Pulmonary artery endothelial cell (primary cell): ENCODE data around the gene KLHL1. TPM values are rescaled to one million over a fixed set of nuclear protein-coding genes. Genes with fewer than 3 reads are reported as not detected.
"Not testable (repeated sequence)": the region's sequence is repeated elsewhere in the genome, so short reads cannot be mapped to it uniquely, and the experiment has no call there.

Experiments used
- DNase-seq: peaks from one replicate; pipeline ENCODE4 v3.0.0-alpha.2; 2011; ENCODE audit warnings: low read depth, low spot score
- total RNA-seq: library from RNA; depleted of rRNA; stranded (reverse); fragments of >200 nt; gene quantifications from 2 replicates; pipeline ENCODE4 v1.2.3, GENCODE V29; 2014

Gene KLHL1, protein sequence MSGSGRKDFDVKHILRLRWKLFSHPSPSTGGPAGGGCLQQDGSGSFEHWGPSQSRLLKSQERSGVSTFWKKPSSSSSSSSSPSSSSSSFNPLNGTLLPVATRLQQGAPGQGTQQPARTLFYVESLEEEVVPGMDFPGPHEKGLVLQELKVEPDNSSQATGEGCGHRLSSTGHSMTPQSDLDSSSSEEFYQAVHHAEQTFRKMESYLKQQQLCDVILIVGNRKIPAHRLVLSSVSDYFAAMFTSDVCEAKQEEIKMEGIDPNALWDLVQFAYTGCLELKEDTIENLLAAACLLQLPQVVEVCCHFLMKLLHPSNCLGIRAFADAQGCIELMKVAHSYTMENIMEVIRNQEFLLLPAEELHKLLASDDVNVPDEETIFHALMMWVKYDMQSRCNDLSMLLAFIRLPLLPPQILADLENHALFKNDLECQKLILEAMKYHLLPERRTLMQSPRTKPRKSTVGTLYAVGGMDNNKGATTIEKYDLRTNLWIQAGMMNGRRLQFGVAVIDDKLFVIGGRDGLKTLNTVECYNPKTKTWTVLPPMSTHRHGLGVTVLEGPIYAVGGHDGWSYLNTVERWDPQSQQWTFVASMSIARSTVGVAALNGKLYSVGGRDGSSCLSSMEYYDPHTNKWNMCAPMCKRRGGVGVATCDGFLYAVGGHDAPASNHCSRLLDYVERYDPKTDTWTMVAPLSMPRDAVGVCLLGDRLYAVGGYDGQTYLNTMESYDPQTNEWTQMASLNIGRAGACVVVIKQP
- total RNA-seq = not detected in 2 replicates

DNA sequence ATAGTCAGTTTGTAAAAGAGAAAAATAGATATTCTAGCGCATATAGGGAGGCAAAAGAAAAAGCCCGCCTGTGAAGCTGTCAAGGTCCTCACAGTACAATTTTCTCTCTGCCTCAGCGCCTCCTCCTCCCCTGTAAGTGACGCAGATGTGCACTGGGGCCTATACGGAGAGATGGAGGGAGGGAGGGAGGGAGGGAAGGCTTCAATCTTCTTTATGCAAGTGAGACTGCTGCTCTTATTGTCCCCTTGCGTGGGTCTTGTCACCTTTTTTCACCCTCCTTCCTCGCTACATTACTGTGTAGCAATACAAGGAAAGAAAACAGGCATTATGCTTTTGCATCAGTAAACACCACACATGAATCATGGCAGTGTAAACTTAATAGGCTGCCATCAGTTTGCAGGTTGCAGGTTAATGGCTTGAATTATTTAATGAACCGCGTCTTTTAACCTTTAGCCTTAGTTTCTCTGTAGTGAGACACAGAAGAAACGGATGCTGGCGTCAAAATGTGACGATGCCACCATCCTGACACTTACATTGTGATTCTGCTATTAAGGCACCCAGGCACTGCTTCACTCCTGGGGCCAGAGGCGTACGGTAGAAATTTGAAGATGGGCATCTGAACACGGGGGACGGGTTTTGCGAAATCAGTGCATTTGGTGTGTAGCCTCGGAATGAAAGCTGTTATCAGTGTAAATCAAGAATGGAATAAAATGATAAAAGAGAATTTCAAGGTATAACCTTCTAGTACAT lies at the start of gene KLHL1:
Gene KLHL1, minus strand, starts transcription at position 97 of the 750 bp plus-strand sequence. CDS start 753 bp downstream, outside the sequence.
- DNase-seq = no peak

- not testable (repeated sequence) for DNase-seq
Measured at GRCh38 chr13:70142658-70143057, 34.4 kb upstream of the KLHL1 start.

- DNase-seq = no peak
Measured at GRCh38 chr13:70128098-70128497, 19.8 kb upstream of the KLHL1 start.

GRCh38 chr13:70125693-70126092 lies 17.4 kb upstream of the KLHL1 start:
- DNase-seq = no peak

- DNase-seq = no peak
Measured at GRCh38 chr13:70117338-70117905, 9.2 kb upstream of the KLHL1 start.

- no peak for DNase-seq
Measured at GRCh38 chr13:70107498-70108281, 562 bp downstream of the KLHL1 start, which contains the start of gene ATXN8OS. ATXN8OS (plus strand) TSS chr13:70107826.

DNA sequence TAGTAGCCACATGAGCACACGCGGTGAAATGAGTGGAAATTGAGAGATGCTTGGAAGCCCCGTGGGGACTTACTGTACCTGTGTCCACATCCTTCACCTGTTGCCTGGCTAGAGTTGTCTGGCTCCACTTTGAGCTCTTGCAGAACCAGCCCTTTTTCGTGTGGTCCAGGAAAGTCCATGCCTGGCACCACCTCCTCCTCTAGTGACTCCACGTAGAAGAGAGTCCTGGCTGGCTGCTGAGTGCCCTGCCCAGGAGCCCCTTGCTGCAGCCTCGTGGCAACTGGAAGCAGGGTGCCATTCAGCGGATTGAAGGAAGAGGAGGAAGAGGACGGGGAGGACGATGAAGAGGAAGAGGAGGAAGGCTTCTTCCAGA lies 1.1 kb downstream of the KLHL1 start:
- DNase-seq = no peak

DNA sequence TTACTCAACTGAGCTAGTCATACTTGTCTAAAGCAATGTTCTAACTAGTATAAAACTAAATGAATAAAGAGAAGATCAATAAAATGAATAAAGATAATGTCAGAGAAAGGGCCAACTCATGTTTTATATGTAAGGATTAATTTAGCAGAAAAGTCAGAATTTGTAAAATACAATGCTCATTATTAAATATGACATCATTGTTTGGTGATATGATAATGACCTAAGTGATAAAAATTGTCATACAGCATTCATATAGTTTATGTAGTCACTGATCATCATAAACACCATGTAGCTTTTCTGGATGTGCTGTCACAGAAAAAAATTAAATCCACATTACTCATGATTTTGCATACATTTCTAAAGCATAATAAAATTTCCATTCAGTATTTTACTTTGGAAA lies 3.8 kb downstream of the KLHL1 start:
- DNase-seq = no peak

GRCh38 chr13:70098669-70099068 lies 9.6 kb downstream of the KLHL1 start:
- DNase-seq = no peak

DNA sequence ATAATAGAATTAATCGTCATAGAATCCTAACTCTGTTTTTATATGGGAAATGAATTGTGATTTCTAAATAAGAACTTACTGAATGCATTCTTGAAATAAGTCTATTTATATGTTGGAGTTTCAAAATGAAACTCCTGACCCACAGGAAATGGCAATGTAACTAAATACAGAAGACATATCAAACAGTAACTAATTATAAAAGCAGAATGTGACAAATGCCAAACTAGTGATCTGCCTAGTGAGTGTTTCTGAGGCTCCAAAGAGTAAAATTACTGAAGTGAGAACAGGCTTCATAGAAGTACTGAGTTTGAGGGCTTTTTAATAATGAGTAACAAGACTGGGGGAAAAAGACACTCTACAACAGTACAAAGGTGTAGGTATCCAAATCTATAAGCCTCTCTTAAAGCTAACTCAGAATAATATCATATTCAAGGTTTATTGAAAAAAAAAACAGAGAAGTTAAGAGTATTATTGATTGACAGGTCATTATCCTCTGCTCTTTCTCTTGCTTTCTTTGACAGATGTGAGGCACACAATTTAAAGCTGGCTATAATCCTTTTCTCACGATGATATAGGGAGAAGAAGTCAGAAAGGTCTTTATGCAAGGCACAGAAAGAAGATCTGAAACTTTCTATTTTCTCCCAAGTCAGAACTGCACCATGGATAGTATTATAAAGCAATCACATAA lies 18.1 kb downstream of the KLHL1 start:
- DNase-seq = no peak

- no peak for DNase-seq
Measured at GRCh38 chr13:70088926-70089325, 19.3 kb downstream of the KLHL1 start.

DNA sequence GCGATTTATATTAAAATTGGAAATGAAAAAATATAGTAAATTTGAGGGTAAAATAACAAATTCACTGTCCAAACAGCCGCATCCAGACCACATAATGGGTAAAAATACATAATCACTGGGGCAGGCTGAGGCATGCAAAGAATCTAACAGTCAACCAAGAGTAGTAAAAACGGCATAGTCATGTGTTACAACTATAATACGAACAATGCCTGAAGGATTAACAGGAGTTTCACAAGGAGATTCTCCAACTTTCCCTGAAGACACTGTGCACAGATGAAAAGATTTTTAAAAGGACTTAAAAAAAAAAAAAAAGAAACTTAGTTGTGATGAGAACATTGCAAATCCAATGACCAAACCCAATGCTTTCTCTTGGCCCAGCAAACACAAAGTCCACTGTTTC lies 21.0 kb downstream of the KLHL1 start:
- no peak for DNase-seq

- DNase-seq = no peak
Measured at GRCh38 chr13:70080012-70080411, 28.2 kb downstream of the KLHL1 start.

- DNase-seq = no peak
Measured at GRCh38 chr13:70054572-70054971, 53.7 kb downstream of the KLHL1 start.

DNA sequence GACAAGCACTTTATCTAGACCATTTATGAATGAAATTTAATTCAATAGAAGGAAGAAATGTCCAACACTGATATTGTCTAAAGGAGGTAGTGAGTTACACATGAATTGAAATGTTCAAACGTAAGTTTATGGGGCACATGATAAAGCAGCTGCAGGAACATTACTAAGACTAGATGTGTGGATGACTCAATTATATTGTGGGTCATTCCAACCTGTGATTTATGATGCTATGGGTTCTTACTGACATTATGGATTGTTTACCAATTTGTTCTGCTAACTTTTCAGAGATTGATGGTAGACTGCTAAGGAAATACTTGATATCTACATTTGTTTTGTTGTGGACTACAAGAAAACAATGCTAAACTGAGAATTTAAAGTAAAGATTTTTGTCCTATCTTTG lies 56.7 kb downstream of the KLHL1 start:
- no peak for DNase-seq

DNA sequence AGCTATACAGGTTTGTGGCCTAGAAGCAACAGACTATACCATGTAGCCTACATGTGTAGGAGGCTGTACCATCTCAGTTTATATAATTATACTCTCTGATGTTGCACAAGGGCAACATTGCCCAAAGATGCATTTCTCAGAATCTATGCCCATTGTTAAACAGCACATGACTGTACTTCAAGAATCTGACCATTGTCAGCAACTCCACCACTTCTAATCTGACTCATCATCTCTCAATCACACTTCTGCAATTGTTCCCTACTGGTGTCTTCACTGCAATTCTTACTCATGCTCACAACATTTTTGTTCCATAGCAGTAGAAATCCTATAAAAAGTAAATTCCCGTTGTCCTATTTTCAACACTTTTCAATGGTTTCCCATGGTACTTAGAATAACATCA lies 64.6 kb downstream of the KLHL1 start:
- DNase-seq = no peak

GRCh38 chr13:70042193-70042592 lies 66.1 kb downstream of the KLHL1 start:
- no peak for DNase-seq

DNA sequence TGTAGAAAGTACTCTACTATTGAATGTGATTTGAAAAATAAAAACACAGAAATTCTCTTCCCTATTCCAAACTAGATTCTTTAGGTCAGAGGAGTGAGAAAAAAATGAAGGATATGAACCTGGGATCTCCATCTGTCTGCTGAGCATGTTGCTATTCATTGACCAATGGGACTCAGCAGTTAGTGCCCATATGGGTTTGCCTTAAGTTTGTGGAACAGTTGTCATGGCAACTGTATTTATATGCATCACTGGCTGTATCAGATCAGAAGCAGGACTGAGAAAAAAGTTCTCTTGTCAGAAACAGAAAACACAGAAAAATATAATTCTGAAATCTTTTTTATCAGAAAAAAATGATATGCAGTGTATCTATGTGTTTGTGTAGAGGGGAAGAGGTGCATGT lies 74.0 kb downstream of the KLHL1 start:
- DNase-seq = no peak

DNA sequence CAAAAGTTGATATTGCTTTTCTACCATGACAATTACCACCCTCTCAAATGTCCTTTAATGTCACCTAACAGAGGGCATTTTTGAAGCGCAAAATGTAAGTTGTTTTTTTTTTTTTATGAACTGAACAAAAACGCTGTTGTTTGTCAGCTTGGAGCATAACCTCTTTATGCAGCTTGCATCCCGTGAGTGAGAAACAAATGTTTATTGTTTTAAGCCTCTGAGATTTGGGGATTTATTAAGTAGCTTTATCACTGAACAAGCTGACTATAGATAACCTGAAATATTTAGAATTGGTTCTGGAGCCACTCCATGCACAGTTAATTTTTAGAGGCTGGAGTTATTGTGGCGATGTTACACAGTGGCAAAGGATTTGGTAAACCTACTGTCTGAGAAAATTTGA lies 80.7 kb downstream of the KLHL1 start:
- DNase-seq = no peak

- no peak for DNase-seq
Measured at GRCh38 chr13:70023516-70023915, 84.7 kb downstream of the KLHL1 start.
